Ramos (cell line): ENCODE measurements around the gene ZNRF3.
"Not testable (repeated sequence)": the region's sequence is repeated elsewhere in the genome, so short reads cannot be mapped to it uniquely, and the experiment has no call there.

ENCODE experiments used
- in situ Hi-C: fragments of 300-500 bp; cut with MboI; formaldehyde crosslinking; loops from one replicate; pipeline ENCODE4 v1.14.3; 2022; ENCODE audit warnings: low sequenced_read_pairs; ENCODE audit not compliant: unreplicated experiment

Gene ZNRF3

DNA sequence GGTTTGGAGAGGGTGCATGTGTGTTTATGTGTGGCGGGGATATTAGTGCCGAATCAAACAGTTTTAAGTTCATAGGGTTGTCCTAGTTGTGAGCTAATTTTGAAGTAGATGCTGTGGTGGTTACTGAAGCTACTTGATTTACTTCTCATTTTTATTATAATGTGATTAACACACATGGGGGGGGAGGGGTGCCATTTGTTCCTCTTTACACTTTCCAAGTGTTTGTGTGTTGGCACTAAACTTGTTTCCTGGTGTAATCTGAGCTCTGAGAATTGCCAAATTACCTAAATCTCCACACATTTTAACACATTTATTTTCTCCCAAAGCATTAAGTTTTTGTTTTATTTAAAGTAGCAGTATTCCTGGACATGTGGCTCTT is 60.1 kb downstream of the ZNRF3 start:
- in situ Hi-C loops: no loop called here

DNA sequence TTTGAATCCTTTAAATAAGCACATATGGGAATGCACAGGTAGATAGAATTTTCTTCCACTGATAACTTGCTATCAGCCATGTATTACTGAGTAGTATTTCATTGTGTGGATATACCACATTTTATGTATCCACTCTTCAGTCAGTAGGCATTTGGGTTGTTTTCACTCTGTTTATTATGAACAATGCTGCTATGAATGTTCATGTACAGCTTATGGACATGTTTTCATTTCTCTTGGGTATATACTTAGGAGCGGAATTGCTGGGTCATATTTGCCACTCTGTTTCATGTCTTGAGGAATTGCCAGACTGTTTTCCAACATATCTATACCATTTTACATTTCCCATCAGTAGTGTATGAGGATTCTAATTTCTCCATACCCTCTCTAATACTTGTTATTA is 63.8 kb downstream of the ZNRF3 start:
- in situ Hi-C loops: no loop called here

DNA sequence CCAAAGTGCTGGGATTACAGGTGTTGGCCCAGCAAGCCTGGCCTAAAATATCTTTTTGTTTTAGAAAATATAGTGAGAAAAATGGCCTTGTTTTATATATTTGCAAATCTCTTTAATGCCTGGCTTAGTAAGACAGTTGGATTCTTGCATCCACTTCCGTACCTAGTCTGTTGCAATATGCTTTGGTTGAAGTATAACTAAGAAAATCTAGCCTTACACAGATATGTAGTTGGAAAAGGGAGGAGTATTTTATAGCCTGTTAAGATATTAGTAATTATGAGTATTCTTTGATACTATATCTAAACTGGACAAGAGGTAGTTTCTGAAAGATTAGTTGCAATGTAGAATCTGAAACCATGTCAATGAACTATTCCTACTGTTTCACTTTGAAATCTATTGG is 65.1 kb downstream of the ZNRF3 start:
- in situ Hi-C loops: no loop called here

DNA sequence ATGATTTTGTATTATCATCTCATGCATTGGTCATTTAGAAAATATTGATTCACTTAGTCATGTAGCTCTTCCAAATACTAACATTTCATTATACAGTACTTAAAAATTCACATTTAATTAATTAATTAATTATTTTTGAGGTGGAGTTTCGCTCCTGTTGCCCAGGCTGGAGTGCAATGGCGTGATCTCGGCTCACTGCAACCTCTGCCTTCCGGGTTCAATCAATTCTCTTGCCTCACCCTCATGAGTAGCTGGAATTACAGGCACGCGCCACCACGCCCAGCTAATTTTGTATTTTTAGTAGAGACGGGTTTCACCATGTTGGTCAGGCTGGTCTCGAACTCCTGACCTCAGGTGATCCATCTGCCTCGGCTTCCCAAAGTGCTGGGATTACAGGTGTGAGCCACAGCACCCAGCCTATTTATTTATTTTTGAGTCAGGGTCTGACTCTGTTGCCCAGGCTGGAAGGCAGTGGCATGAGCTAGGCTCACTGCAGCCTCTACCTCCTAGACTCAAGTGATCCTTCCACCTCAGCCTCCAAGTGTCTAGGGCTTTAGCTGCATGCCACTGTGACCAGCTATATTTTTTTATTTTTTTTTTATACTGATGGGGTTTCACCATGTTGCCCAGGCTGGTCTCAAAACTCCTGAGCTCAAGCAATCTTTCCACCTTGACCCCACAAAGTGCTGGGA is 65.6 kb downstream of the ZNRF3 start:
- in situ Hi-C loops: not testable (repeated sequence)

DNA sequence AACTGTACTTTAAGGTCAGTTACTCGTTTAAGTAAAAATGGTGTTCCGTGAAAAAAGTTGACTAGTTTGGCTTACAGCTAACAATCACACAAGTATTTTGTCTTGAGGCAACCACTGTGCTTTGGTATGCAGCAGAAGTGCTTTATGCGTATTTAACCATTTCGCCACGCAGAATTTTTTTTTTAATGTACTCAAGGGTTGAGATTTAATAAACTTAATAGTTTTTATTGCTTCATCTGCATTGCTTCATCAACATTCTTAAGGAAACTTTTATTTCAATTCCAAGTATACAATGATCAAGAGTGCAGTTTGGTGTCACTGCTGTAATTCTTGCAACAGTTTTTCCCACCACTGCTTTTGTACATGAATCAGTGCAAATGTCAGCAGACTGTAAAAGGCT is 66.4 kb downstream of the ZNRF3 start:
- in situ Hi-C loops: no loop called here

DNA sequence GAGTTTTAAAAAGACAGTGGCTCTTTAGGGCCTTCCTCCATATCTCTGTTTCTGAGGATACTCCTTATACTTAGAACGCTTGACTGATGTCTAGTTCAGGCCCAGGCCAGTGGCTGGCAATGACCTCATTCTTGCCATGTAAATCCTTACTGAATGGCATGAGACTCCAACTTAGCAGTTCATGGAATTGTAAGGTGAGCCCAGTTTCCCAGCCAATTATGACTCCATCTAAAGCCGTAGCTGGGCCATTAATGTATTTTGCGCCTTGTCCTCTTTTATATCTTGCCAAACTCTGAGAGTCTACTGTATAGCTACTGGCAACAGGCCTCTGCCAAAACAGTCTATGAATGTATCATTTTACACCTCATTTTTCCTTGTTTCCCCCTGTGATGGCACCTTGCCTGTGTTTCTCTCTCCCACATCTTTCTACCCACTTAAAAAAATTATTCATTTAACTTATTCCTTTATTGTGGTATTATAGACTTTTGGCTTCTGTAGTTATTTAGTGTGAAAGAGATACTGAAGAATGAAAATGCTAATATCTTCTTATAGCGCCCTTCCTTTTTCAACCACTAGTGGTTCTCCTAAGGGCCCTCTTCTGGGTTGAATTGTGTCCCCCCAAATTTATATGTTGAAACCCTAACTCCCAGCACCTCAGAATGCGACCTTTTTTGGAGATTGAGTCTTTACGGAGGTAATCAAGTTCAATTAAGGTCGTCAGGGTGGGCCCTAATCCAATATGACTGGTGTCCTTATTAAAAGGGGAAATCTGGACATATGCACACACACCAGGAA is 67.4 kb downstream of the ZNRF3 start:
- in situ Hi-C loops: no loop called here

DNA sequence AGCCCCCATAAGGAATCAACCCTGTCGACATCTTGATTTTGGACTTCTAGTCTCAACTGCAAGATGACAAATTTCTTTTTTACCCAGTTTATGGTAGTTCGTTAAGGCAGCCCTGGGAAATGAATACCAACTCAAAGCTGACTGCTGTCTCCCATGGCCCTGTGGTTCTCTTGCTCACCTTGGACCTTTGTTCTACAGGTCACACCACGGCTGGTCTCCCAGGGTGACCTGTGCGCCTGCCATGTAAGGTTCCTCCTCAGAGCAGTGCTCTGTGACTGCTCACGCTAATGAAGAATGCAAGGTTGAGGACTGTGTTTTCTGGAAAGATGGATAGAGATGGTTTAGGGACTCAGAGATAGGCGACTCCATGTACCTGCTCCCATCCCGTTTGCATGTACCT is 68.2 kb downstream of the ZNRF3 start:
- in situ Hi-C loops: no loop called here

DNA sequence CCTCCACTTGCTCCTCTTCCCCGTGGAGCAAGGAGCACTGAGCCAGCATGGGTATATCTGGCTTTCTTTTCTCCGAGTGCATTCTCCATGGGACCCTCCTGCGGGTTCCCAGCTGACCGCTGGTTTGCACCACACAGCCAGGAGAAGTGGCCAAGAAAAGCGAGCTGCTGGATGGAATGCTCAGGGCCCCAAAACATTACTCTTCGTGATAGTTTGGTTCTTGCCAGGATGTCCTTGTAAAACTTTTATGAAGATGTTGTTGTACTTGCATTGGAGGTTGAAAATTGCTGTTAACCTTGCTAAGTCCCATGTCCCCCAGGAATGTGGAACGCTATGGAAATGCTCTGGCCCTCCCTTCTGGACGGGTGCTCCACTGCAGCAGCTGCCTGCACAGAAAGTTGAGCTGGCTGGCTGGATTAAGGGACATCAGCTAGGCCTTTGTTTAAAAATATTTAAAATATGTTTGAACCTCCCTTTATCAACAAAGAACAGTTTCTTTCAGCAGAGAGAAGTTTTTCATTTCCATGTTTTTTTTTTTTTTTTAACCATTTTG is 68.7 kb downstream of the ZNRF3 start:
- in situ Hi-C loops: no loop called here

DNA sequence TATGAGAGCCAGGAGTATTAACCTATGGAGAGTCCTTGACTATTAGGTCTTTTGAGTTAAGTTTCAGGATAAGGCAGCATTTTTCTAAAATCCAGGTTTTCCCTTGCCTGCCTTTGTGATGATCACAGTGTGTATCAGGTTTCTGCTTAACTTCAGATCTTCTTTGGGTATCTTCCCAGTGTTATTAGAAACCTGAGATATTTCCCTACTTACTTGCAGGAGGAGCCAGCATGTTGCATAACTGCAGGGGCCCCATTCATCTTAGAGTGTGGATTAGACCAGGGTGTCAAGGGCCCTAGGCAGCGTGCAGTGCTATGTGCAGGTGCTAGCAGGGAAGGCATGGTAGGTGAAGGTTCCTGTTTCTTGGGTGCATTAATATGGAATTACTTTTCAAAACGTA is 69.5 kb downstream of the ZNRF3 start:
- in situ Hi-C loops: no loop called here

DNA sequence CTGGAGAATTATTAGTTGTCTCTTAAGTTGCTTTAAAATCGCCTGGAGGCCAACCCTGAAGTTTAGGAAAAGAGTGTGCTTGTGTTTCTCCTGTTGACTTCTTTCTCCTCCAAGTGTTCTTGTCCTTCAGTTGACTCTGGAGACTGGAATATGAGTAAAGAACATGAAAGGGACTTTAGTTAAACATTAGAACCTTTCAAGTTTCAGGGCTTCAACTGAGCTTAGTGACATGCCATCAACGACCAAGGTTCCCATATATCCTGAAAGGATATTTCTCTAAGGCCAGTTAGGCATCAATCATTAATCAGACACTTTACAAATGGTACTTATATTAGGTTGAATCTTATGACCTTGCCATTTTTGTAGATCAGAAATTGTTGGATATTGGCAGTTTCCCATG is 70.0 kb downstream of the ZNRF3 start:
- in situ Hi-C loops: no loop called here

DNA sequence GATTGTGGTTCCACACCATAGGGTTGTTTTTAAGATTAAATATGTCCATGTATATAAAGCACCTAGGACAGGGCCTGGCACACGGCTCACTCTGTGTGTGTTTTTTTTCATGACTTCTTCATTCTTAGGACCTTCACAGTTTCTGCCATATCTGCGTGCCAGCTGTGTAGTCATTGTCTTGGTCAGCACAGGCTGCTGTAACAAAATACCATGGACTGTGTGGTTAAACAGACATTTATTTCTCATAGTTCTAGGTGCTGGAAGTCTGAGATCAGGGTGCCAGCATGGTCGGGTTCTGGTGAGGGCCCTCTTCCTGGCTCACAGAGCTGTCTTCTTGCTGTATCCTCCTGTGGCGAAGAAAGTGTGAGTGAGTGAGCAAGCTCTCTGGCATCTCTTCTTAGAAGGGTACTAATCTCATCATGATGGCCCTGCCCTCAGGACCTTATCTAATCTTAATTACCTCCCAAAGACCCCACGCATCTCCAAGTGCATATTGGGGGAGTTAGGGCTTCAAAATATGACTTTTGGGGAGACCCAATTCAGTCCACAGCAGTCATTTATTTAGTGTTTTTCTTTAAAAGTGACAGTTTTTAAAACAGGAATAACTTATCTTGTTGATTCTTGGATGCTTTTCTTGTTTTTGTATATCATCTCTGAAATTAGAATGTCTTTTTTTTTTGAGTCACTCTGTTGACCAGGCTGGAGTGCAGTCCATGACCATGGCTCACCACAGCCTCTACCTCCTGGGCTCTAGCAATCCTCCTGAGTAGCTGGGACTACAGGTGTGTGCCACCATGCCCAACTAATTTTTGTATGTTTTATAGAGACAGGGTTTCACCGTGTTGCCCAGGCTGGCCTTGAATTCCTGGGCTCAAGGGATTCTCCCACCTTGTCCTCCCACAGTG is 70.9 kb downstream of the ZNRF3 start:
- in situ Hi-C loops: no loop called here

DNA sequence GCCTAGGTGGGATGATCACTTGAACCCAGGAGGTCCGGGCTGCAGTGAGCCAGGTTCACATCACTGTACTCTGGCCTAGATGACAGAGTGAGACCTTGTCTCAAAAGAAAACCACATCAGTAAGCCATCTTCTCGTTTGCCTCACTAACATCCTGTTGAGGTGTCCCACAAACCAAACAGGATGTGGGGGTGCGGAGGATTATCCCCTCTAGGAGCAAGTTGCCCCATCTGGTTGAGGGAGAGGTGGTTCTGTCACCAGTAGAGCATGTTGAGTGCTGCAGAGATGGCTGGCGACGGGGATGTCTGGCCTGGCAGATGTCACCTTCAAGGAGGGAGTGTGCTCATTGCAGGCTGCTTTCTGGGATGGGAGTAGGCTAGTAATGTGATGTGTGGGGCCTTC is 72.4 kb downstream of the ZNRF3 start:
- in situ Hi-C loops: no loop called here

DNA sequence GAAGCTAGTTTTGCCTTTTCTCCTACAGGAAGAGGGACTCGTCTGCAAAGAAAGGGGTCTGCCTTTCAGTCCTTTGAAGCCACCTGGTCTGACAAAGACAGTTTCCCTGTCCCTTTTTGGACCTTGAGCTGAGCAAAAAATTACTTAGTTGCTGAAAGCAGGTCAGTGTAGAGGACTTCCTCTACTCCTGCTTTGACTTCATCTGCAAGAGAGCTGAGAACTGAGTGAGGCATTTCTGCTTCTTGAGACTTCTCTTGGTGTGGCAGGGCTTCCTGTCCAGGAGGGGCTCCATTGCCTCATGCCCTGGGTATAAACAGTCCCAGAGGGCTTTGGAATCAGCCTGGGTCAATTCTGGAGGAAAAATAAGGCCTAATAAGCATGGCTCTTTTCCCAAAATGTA is 73.1 kb downstream of the ZNRF3 start:
- in situ Hi-C loops: no loop called here

DNA sequence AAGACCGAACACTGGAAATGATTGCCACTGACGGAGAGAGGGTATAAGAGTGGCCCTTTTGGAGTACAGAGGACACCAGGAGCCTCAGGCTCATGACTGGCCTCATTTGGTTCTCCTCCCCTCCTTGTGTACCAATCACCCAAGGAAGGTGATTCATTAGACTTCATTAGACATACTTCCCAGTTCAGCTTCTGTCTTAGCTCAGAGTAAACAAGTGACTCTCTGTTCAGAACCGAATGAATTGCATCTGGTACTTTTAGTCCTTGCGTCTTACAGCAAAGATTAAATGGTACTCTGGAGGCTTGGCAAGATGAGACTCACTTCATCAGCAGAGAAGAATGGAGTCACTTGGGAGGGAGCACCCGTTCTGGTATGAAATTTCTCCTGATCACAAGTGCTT is 75.2 kb downstream of the ZNRF3 start:
- in situ Hi-C loops: no loop called here

DNA sequence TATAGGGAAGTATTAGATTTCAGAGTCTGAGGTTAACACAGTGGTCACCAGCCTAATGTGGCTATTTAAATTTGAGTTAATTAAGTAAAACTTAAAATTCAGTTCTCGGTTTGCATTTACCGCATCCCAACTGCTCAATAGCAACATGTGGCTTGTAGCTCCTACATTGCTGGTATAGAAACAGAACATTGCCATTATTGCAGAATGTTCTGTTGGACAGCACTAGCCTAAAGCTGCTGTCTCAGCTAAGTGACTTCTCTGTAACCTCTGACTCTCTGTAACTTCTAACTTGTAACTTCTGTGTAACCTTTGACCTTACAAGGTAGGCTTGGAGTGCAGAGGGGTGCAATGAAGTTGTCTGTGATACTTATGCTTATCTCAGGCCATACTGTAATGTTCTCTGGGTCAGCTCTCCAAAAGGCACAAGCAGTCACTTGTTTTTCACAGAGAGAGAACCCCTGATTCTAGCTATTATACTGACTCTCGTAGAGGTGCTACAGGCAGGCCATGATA is 78.7 kb downstream of the ZNRF3 start:
- in situ Hi-C loops: no loop called here

DNA sequence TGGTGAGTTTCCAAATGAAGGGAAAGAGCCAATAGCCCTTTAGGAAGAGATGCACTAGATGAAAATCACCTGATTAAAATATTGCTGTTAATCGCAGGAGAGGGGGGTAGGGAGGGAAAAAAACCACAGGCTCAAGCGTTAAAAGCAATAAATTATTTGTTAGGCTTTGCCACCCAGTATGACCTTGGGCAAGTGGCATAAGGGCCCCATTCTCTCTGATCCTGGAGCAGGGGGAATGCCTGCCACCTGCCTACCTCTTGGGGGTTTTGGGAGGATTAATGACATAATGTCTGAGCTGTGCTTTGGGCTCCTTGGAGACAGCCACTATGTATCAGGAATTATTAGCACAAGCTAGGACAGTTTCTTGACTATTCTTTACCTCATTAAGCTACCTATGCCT is 80.0 kb downstream of the ZNRF3 start:
- in situ Hi-C loops: no loop called here

DNA sequence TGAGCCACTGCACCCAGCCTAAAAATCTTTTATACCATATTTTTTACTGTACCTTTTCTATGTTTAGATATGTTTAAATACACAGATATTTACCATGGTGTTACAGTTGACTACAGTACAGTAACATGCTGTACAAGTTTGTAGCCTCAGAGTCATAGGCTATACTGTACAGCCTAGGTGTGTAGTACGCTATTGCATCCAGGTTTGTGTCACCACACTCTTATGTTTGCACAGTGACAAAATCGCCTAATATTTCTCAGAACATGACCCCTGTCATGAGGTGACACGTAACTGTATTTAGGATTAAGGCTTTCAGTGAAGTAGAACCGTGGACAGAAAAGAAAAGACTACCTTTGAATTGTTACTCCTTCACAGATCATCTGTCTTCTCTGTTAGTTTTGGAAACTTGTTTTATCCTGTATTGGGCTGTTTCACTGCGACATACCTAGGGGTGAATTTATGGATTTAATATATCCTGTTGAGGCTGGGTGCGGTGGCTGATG is 83.8 kb downstream of the ZNRF3 start:
- in situ Hi-C loops: no loop called here

DNA sequence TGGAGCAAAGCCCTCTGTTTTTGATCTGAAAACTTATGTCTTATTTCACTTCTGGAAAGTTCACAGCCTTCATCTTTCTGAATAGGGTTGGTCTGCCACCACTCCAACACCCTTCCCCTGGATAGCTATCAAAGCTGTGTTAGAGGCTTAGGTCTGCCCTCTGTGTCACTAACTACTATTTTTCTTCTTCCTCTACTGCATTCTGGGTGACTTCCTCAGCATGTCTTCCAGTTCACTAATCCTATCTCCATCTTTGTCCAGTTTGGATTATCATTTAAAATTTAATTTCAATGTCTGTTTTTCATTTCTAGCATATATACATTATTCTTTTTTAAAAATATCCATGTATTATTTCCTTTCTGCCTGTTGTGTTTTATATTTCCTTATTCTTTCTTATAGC is 84.6 kb downstream of the ZNRF3 start:
- in situ Hi-C loops: no loop called here

DNA sequence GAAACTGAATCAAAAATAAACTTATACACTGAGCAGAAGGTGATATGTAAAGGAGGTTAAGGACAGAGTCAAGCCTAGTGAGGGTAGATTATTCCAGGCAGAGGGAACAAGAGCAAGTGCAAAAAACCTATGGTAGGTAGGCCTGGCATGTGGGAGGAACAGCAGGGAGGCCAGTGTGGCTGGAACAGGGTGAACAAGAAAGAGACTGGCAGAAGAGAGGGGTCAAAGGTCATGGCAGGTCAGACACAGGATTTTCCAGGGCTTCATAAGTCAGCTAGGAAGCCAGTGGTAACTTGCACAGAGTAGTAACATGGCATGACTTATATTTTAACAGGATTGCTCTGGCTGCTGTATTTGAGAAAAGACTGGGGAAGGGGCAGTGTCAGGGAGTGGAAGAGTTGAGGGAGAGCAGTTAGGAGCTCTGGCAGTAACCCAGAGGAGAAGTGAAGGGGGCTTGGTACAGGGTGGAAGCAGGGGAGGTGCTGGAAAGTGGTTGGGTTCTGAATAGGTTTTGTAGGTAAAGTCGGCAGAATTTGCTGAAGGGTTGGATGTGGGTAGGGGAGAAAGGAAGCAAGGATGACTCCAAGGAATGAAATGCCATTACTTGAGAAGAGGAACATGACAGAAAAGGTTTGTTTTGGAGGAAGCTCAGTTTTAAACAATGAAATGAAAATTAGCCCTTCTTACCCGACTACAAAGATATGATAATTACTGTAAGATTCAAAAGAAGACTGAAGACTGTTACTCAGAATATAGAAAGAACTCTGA is 86.2 kb downstream of the ZNRF3 start:
- in situ Hi-C loops: no loop called here

DNA sequence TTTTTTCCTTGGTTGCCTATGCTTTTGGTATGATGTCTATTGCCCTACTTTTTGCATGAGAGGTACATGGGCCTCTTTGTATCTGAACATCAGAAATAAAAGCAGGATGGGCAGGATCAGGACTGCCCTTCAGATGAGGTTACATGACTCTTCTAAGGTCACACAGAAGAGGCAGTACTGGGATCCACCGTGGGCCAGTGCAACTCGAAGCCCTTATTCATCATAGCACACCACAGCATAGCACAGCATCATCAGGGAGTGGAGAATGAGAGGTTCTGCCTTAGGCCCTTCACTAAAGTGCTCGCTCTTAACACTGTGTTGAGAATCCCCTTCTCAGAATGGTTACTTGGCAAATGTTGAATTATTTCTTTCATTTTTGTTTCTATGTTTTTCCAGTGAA is 90.0 kb downstream of the ZNRF3 start:
- in situ Hi-C loops: no loop called here
